ENCODE measurements around the gene C22orf23. TPM values are rescaled to one million over a fixed set of nuclear protein-coding genes. Genes with fewer than 3 reads are reported as not detected.
A peak's percentile ranks its signal among the peaks of the same experiment; 100 is the strongest.

Gene C22orf23
- total and polyA plus RNA-seq, 2 of the 13 experiments (the other 11 are each of a cell fraction or from before 2014, with no cell fraction given): 0.21 to 0.24 TPM

- no peak for TF ChIP-seq HBP1 (CRISPR knock-in tag; IDR thresholded peaks at IDR 0.05; ENCODE audit: low read depth)
- no peak for TF ChIP-seq TARDBP (CRISPR knock-in tag; IDR thresholded peaks at IDR 0.05)
- no peak for TF ChIP-seq CERS6 (CRISPR knock-in tag; IDR thresholded peaks at IDR 0.05)
- no peak for TF ChIP-seq ZNF776 (CRISPR knock-in tag; IDR thresholded peaks at IDR 0.05)
- peak; percentile 70; the same call in 1 of the 2 replicates for TF ChIP-seq SOX5 (CRISPR knock-in tag; IDR thresholded peaks at IDR 0.05; ENCODE audit: borderline replicate concordance)
- TF ChIP-seq ZNF891 (CRISPR knock-in tag; IDR thresholded peaks at IDR 0.05): no peak
- peak; percentile 92 for TF ChIP-seq PPARG (CRISPR knock-in tag; conservative IDR thresholded peaks at IDR 0.05)
- no peak; the same call in none of the 2 replicates for TF ChIP-seq SALL1 (CRISPR knock-in tag; IDR thresholded peaks at IDR 0.05)
- TF ChIP-seq TBX2 (CRISPR knock-in tag; IDR thresholded peaks at IDR 0.05; ENCODE audit: borderline replicate concordance): peak; percentile 23; the same call in 1 of the 2 replicates
- no peak for TF ChIP-seq PAWR (CRISPR knock-in tag; IDR thresholded peaks at IDR 0.05; ENCODE audit: borderline replicate concordance)
- no peak for TF ChIP-seq MLLT10 (CRISPR knock-in tag; IDR thresholded peaks at IDR 0.05)
- TF ChIP-seq ZNF512 (CRISPR knock-in tag; IDR thresholded peaks at IDR 0.05): no peak
- TF ChIP-seq SP5 (CRISPR knock-in tag; IDR thresholded peaks at IDR 0.05; ENCODE audit: borderline replicate concordance, low read depth): 0 out of 2 replicates have a peak, but pooled peaks have one; percentile 30
- no peak for TF ChIP-seq SALL2 (CRISPR knock-in tag; IDR thresholded peaks at IDR 0.05)
- no peak for TF ChIP-seq KLF9 (CRISPR knock-in tag; IDR thresholded peaks at IDR 0.05; ENCODE audit: low read depth)
- no peak for TF ChIP-seq ZSCAN20 (CRISPR knock-in tag; IDR thresholded peaks at IDR 0.05; ENCODE audit: borderline replicate concordance)
- 0 out of 2 replicates have a peak, but pooled peaks have one; percentile 64 for TF ChIP-seq ZFP82 (CRISPR knock-in tag; IDR thresholded peaks at IDR 0.05; ENCODE audit: borderline replicate concordance)
- TF ChIP-seq JARID2 (CRISPR knock-in tag; IDR thresholded peaks at IDR 0.05; ENCODE audit: insufficient replicate concordance): no peak
- no peak for TF ChIP-seq STAT5B (CRISPR knock-in tag; IDR thresholded peaks at IDR 0.05)
- TF ChIP-seq FLYWCH1 (CRISPR knock-in tag; IDR thresholded peaks at IDR 0.05): no peak
- no peak for TF ChIP-seq ONECUT2 (CRISPR knock-in tag; IDR thresholded peaks at IDR 0.05)
- TF ChIP-seq NFE2L2 (IDR thresholded peaks at IDR 0.05; ENCODE audit: low read length): no peak
- peak; percentile 88 for TF ChIP-seq BCL6 (CRISPR knock-in tag; IDR thresholded peaks at IDR 0.05)
- TF ChIP-seq ZNF644 (CRISPR knock-in tag; IDR thresholded peaks at IDR 0.05; ENCODE audit: low read depth): no peak
- no peak for TF ChIP-seq TBP (CRISPR knock-in tag; IDR thresholded peaks at IDR 0.05)
- no peak for TF ChIP-seq MED13 (CRISPR knock-in tag; IDR thresholded peaks at IDR 0.05)
- TF ChIP-seq KMT2B (CRISPR knock-in tag; IDR thresholded peaks at IDR 0.05): no peak
- no peak for TF ChIP-seq ZNF569 (CRISPR knock-in tag; IDR thresholded peaks at IDR 0.05; ENCODE audit: borderline replicate concordance)
- TF ChIP-seq ZNF260 (CRISPR knock-in tag; IDR thresholded peaks at IDR 0.05; ENCODE audit: borderline replicate concordance, low read depth): no peak
- no peak for TF ChIP-seq ZNF629 (CRISPR knock-in tag; conservative IDR thresholded peaks at IDR 0.05)
- peak; percentile 19; the same call in 1 of the 2 replicates for TF ChIP-seq KMT2A (CRISPR knock-in tag; IDR thresholded peaks at IDR 0.05)
- no peak for TF ChIP-seq PHB2 (IDR thresholded peaks at IDR 0.05; ENCODE audit: partially characterized antibody)
These were observed 57.2 kb downstream of the C22orf23 start (continued) for GRCh38 chr22:37896181-37896592.

All from HepG2 (cell line).